Cerebellar cortex (tissue), 1 donor: ENCODE measurements around the gene CENPP.
A peak's percentile ranks its signal among the peaks of the same experiment; 100 is the strongest.

Experiments
- DNase-seq: peaks from one replicate; pipeline ENCODE4 v3.0.0-alpha.2; 2015; ENCODE audit warnings: low spot score

CENPP gene

GRCh38 chr9:92325269-92325990 is at the start of gene CENPP, which contains the start of gene NOL8:
Gene CENPP, plus strand, starts transcription at chr9:92325953.
Gene NOL8, minus strand, starts transcription at chr9:92325350. Its CDS starts 1,189 bp downstream, at chr9:92324161.
- peak; percentile 93 for DNase-seq

GRCh38 chr9:92276331-92277032 is 49.3 kb upstream of the CENPP start:
- no peak for DNase-seq

- DNase-seq = no peak
These were observed 47.6 kb upstream of the CENPP start for GRCh38 chr9:92278110-92278509.

- DNase-seq = no peak
These were observed 46.5 kb upstream of the CENPP start for GRCh38 chr9:92279302-92279701.

- no peak for DNase-seq
These were observed 35.9 kb upstream of the CENPP start for GRCh38 chr9:92289708-92290390.

- DNase-seq = no peak
These were observed 34.8 kb upstream of the CENPP start for GRCh38 chr9:92290785-92291429.

- no peak for DNase-seq
These were observed 34.2 kb upstream of the CENPP start for GRCh38 chr9:92291577-92291976.

- DNase-seq = no peak
These were observed 33.2 kb upstream of the CENPP start for GRCh38 chr9:92292338-92293074.

GRCh38 chr9:92293075-92293354 is 32.7 kb upstream of the CENPP start:
- DNase-seq = no peak

- peak; percentile 98 for DNase-seq
These were observed 32.1 kb upstream of the CENPP start, which contains the start of gene IARS1 for GRCh38 chr9:92293452-92294296. Gene IARS1, minus strand, starts transcription at chr9:92293697. Its CDS starts 4,278 bp downstream, at chr9:92289419.

GRCh38 chr9:92294297-92294676 is 31.5 kb upstream of the CENPP start:
- peak; percentile 39 for DNase-seq

GRCh38 chr9:92295240-92295790 is 30.4 kb upstream of the CENPP start:
- no peak for DNase-seq

GRCh38 chr9:92295827-92296258 is 29.9 kb upstream of the CENPP start:
- DNase-seq = peak; percentile 29

GRCh38 chr9:92297611-92298010 is 28.1 kb upstream of the CENPP start:
- DNase-seq = no peak

GRCh38 chr9:92298036-92298435 is 27.7 kb upstream of the CENPP start:
- no peak for DNase-seq

- no peak for DNase-seq
These were observed 26.6 kb upstream of the CENPP start for GRCh38 chr9:92299116-92299515.

- DNase-seq = no peak
These were observed 24.8 kb upstream of the CENPP start for GRCh38 chr9:92300936-92301335.

GRCh38 chr9:92308893-92309292 is 16.9 kb upstream of the CENPP start:
- no peak for DNase-seq

- DNase-seq = no peak
These were observed 15.2 kb upstream of the CENPP start for GRCh38 chr9:92310562-92310961.

- DNase-seq = no peak
These were observed 12.7 kb upstream of the CENPP start for GRCh38 chr9:92312887-92313623.
